Stimulated activated CD8-positive, alpha-beta memory T cell treated with anti-CD3 and anti-CD28 coated beads, Interleukin-4, amount 100 ng/mL, for 24 hours (primary cell): ENCODE data around the gene ALLC.
"Not testable (repeated sequence)": the region's sequence is repeated elsewhere in the genome, so short reads cannot be mapped to it uniquely, and the experiment has no call there.

Experiments
- DNase-seq: peaks from one replicate; pipeline ENCODE4 v3.0.0-alpha.2; 2020; ENCODE audit warnings: low read depth

Gene ALLC

GRCh38 chr2:3655871-3656761 lies 1.9 kb upstream of the ALLC start:
- no peak for DNase-seq

- DNase-seq: no peak
These were observed 958 bp upstream of the ALLC start for GRCh38 chr2:3656762-3657721.

- DNase-seq: no peak
These were observed 1.7 kb downstream of the ALLC start for GRCh38 chr2:3659447-3660432.

GRCh38 chr2:3660640-3661039 lies 2.6 kb downstream of the ALLC start:
- DNase-seq: not testable (repeated sequence)

- no peak for DNase-seq
These were observed 3.2 kb downstream of the ALLC start for GRCh38 chr2:3661149-3661660.

- no peak for DNase-seq
These were observed 4.2 kb downstream of the ALLC start for GRCh38 chr2:3662239-3662638.

- DNase-seq: no peak
These were observed 6.1 kb downstream of the ALLC start for GRCh38 chr2:3664118-3664517.

- DNase-seq: no peak
These were observed 6.9 kb downstream of the ALLC start for GRCh38 chr2:3664925-3665324.

- DNase-seq: no peak
These were observed 8.0 kb downstream of the ALLC start for GRCh38 chr2:3665886-3666612.

- no peak for DNase-seq
These were observed 8.6 kb downstream of the ALLC start for GRCh38 chr2:3666613-3666975.

- no peak for DNase-seq
These were observed 9.2 kb downstream of the ALLC start for GRCh38 chr2:3667151-3667631.

GRCh38 chr2:3669656-3670055 lies 11.7 kb downstream of the ALLC start:
- no peak for DNase-seq

GRCh38 chr2:3670376-3670775 lies 12.4 kb downstream of the ALLC start:
- no peak for DNase-seq

- no peak for DNase-seq
These were observed 12.9 kb downstream of the ALLC start for GRCh38 chr2:3670941-3671340.

- DNase-seq: no peak
These were observed 15.1 kb downstream of the ALLC start for GRCh38 chr2:3672861-3673678.

- no peak for DNase-seq
These were observed 16.3 kb downstream of the ALLC start for GRCh38 chr2:3674066-3674845.

- no peak for DNase-seq
These were observed 17.7 kb downstream of the ALLC start for GRCh38 chr2:3675687-3676086.

GRCh38 chr2:3677436-3677835 lies 19.4 kb downstream of the ALLC start:
- no peak for DNase-seq

- no peak for DNase-seq
These were observed 20.2 kb downstream of the ALLC start for GRCh38 chr2:3678212-3678611.
